ENCODE measurements around the gene NAP1L4.

DNA sequence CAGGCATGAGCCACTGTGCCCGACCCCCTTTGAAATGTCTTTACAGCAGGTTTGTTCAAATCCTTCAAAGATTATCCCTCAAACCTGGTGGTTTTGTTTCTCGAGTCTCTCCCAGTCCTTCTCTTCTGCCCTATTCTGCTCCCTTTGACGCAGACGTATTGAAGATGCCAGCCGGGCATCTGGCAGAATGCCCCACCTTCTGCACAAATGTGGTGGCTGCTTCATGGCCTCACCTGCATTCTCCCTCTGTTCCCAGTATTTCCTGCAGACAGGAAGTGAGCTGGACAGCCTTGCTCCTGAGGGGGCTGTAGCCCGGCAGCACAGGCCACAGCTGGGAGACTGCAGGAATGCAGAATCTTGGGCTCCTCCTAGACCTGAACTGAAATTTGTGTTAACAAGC is 4.8 kb upstream of the NAP1L4 start:
- TF ChIP-seq, protein P1, sequence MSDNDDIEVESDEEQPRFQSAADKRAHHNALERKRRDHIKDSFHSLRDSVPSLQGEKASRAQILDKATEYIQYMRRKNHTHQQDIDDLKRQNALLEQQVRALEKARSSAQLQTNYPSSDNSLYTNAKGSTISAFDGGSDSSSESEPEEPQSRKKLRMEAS (IDR thresholded peaks at IDR 0.05) = no peak
- TF ChIP-seq, protein P2, sequence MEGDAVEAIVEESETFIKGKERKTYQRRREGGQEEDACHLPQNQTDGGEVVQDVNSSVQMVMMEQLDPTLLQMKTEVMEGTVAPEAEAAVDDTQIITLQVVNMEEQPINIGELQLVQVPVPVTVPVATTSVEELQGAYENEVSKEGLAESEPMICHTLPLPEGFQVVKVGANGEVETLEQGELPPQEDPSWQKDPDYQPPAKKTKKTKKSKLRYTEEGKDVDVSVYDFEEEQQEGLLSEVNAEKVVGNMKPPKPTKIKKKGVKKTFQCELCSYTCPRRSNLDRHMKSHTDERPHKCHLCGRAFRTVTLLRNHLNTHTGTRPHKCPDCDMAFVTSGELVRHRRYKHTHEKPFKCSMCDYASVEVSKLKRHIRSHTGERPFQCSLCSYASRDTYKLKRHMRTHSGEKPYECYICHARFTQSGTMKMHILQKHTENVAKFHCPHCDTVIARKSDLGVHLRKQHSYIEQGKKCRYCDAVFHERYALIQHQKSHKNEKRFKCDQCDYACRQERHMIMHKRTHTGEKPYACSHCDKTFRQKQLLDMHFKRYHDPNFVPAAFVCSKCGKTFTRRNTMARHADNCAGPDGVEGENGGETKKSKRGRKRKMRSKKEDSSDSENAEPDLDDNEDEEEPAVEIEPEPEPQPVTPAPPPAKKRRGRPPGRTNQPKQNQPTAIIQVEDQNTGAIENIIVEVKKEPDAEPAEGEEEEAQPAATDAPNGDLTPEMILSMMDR (IDR thresholded peaks at IDR 0.05; ENCODE audit: control extremely low read depth in 1 of 3, insufficient read depth in 1 of 3, low read depth in 1 of 3, low read length in 3 of 3) = no peak
- TF ChIP-seq TEAD4 (IDR thresholded peaks at IDR 0.05; ENCODE audit: low read depth, low read length) = no peak
- TF ChIP-seq BRCA1 (IDR thresholded peaks at IDR 0.05; ENCODE audit: low read depth, low read length) = no peak

Data from H1 (cell line).